ENCODE results near the gene KLHL3.

DNA sequence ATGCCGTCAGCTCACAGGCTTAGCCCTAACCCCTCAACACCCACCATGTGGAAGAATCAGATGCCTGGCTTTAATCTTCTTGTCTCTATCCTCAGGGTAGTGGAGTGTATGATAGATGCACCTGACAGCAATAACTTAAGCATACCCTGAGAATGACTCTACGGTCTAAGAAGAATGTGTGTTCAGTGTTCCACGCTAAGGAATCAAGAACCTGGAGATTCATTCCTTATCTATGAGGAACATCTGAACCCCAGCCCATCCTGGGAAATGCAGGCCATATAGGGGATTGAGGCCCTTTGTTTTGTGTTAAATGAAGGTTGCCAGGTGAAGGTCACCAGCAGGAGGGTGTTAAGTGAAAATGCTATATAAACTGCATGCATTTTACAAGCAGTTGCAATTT lies 63.0 kb downstream of the KLHL3 start:
- TF ChIP-seq, protein P1, sequence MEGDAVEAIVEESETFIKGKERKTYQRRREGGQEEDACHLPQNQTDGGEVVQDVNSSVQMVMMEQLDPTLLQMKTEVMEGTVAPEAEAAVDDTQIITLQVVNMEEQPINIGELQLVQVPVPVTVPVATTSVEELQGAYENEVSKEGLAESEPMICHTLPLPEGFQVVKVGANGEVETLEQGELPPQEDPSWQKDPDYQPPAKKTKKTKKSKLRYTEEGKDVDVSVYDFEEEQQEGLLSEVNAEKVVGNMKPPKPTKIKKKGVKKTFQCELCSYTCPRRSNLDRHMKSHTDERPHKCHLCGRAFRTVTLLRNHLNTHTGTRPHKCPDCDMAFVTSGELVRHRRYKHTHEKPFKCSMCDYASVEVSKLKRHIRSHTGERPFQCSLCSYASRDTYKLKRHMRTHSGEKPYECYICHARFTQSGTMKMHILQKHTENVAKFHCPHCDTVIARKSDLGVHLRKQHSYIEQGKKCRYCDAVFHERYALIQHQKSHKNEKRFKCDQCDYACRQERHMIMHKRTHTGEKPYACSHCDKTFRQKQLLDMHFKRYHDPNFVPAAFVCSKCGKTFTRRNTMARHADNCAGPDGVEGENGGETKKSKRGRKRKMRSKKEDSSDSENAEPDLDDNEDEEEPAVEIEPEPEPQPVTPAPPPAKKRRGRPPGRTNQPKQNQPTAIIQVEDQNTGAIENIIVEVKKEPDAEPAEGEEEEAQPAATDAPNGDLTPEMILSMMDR (IDR thresholded peaks at IDR 0.05) = no peak
- TF ChIP-seq CHD2 (IDR thresholded peaks at IDR 0.05; ENCODE audit: low read length, partially characterized antibody) = no peak
- TF ChIP-seq, protein P2, sequence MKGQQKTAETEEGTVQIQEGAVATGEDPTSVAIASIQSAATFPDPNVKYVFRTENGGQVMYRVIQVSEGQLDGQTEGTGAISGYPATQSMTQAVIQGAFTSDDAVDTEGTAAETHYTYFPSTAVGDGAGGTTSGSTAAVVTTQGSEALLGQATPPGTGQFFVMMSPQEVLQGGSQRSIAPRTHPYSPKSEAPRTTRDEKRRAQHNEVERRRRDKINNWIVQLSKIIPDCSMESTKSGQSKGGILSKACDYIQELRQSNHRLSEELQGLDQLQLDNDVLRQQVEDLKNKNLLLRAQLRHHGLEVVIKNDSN (IDR thresholded peaks at IDR 0.05; ENCODE audit: borderline replicate concordance, low read depth) = no peak
- no peak for TF ChIP-seq NRF1 (IDR thresholded peaks at IDR 0.05; ENCODE audit: low read depth, low read length)
- TF ChIP-seq YY1 (IDR thresholded peaks at IDR 0.05; ENCODE audit: low read depth) = no peak
- TF ChIP-seq SIN3A (IDR thresholded peaks at IDR 0.05; ENCODE audit: borderline replicate concordance, low read depth, low read length) = no peak
- no peak for TF ChIP-seq POLR2AphosphoS5 (IDR thresholded peaks at IDR 0.05; ENCODE audit: low read depth, low read length)
- no peak for TF ChIP-seq EZH2phosphoT487 (IDR thresholded peaks at IDR 0.05; ENCODE audit: borderline replicate concordance, low read depth)
- TF ChIP-seq FOXM1 (IDR thresholded peaks at IDR 0.05; ENCODE audit: low read depth) = no peak
- TF ChIP-seq RFX5 (IDR thresholded peaks at IDR 0.05; ENCODE audit: low read length) = no peak
